ENCODE measurements around the gene IFNK. TPM values are rescaled to one million over a fixed set of nuclear protein-coding genes. Genes with fewer than 3 reads are reported as not detected.

The IFNK gene
- total RNA-seq, 1 experiment from 2014 or later = not detected

DNA sequence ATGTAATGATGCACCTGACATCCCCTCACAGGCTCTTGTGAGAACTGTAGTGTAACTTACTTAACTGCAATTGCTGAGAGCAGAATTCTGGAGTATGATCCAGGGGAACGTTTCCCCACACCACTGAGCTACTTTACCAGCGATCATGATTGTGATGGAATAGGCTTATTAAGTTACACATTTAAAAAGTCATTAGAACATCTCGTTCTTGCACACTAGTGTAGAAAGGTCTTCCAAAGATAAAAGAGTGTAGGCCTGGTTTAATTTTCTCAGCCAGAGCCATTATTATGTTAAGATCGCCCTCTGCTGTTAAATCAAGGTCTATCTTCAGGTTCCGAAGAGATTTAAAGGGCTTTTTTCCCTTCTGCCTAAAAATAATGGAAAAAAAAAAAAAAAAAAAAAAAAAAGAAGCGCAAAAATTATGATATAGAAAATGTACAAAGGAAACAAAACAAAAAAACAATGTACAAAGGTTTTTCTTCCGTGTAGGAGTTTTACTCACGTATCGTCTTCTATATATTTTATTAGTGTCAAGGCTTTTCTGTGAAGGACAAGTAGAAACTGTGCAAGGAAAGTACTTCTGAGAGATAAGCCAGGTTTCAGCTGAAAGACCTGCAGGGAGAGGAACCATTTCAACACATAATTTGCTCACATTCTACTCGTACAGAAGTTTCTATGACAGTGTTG, 24.1 kb downstream of the IFNK start:
- no peaks in the 10 kb centered on the region for H3K9me3 ChIP-seq (ENCODE audit: low read length)
- H4K20me1 ChIP-seq (ENCODE audit: low read length) = no peaks in the 10 kb centered on the region
- H3K27me3 ChIP-seq (ENCODE audit: low read length) = no peaks in the 10 kb centered on the region
- no peaks in the 10 kb centered on the region for H3K9me2 ChIP-seq (replicated peaks; ENCODE audit: low read length)
- no peak overlapping the region for H2AFZ ChIP-seq (ENCODE audit: low read length)
- H3K36me3 ChIP-seq (ENCODE audit: low read depth, low read length) = no peaks in the 10 kb centered on the region
- H3K4me3 ChIP-seq (ENCODE audit: low read length) = no peak overlapping the region
- no peak overlapping the region for H3K27ac ChIP-seq (ENCODE audit: low read length)
- ChIA-PET POLR2A (ENCODE audit: unreplicated experiment) (no interaction called here), CTCF (no interaction called here)
- ATAC-seq (peak; percentile 43; the same call in 1 of the 2 replicates), DNase-seq (peak; percentile 43)
- BruUV-seq (replicated peaks) = no TSS peak
- no peak overlapping the region for H3K9ac ChIP-seq (ENCODE audit: low read length)
- H3K79me2 ChIP-seq (ENCODE audit: low read length) = no peaks in the 10 kb centered on the region
- H3K4me1 ChIP-seq (ENCODE audit: insufficient read depth, low read length) = no peaks in the 10 kb centered on the region
- TF ChIP-seq, protein P1, sequence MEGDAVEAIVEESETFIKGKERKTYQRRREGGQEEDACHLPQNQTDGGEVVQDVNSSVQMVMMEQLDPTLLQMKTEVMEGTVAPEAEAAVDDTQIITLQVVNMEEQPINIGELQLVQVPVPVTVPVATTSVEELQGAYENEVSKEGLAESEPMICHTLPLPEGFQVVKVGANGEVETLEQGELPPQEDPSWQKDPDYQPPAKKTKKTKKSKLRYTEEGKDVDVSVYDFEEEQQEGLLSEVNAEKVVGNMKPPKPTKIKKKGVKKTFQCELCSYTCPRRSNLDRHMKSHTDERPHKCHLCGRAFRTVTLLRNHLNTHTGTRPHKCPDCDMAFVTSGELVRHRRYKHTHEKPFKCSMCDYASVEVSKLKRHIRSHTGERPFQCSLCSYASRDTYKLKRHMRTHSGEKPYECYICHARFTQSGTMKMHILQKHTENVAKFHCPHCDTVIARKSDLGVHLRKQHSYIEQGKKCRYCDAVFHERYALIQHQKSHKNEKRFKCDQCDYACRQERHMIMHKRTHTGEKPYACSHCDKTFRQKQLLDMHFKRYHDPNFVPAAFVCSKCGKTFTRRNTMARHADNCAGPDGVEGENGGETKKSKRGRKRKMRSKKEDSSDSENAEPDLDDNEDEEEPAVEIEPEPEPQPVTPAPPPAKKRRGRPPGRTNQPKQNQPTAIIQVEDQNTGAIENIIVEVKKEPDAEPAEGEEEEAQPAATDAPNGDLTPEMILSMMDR (conservative IDR thresholded peaks at IDR 0.05; ENCODE audit: low read depth, low read length) = peak; percentile 60
- no peak for TF ChIP-seq EZH2phosphoT487 (IDR thresholded peaks at IDR 0.05; ENCODE audit: borderline replicate concordance, low read length)
- no peak for TF ChIP-seq EZH2 (IDR thresholded peaks at IDR 0.05; ENCODE audit: low read length, unreplicated experiment)
- no peak overlapping the region for H3K4me2 ChIP-seq (ENCODE audit: low read length)
- intact Hi-C loops (cut with micrococcal nuclease) = loop anchor here (1.0 to 10.0 kb wide), 2 partner anchors 215 to 513 kb away; no protein-coding TSS in a partner anchor
- no peaks in the 10 kb centered on the region for H3F3A ChIP-seq (ENCODE audit: low read length, unreplicated experiment)

- ChIA-PET POLR2A (ENCODE audit: unreplicated experiment) (interaction anchor here (0.6 kb wide), 1 partner anchor 110 kb away, joined by 5 read pairs; no protein-coding TSS in a partner anchor), CTCF (no interaction called here)
- Histone ChIP-seq H3K9me3 (ENCODE audit: low read length) (no peaks in the 10 kb centered on the region), H2AFZ (ENCODE audit: low read length) (no peak overlapping the region), H3K27me3 (ENCODE audit: low read length) (no peaks in the 10 kb centered on the region), H3K9ac (ENCODE audit: low read length) (no peak overlapping the region), H3K9me2 (replicated peaks; ENCODE audit: low read length) (no peaks in the 10 kb centered on the region), H3K79me2 (ENCODE audit: low read length) (no peaks in the 10 kb centered on the region), H3K4me2 (ENCODE audit: low read length) (no peak overlapping the region), H4K20me1 (ENCODE audit: low read length) (no peaks in the 10 kb centered on the region), H3K4me1 (ENCODE audit: insufficient read depth, low read length) (no peaks in the 10 kb centered on the region), H3K36me3 (ENCODE audit: low read depth, low read length) (no peaks in the 10 kb centered on the region), H3K27ac (ENCODE audit: low read length) (no peak overlapping the region), H3K4me3 (ENCODE audit: low read length) (no peak overlapping the region), H3F3A (ENCODE audit: low read length, unreplicated experiment) (no peaks in the 10 kb centered on the region)
- TF ChIP-seq, protein P1 (conservative IDR thresholded peaks at IDR 0.05; ENCODE audit: low read depth, low read length) = no peak
- TF ChIP-seq EZH2 (IDR thresholded peaks at IDR 0.05; ENCODE audit: low read length, unreplicated experiment) (no peak), EZH2phosphoT487 (IDR thresholded peaks at IDR 0.05; ENCODE audit: borderline replicate concordance, low read length) (no peak)
- ATAC-seq (no peak), DNase-seq (no peak)
- intact Hi-C loops (cut with micrococcal nuclease) = loop anchor here (10.0 kb wide), 1 partner anchor 514 kb away; no protein-coding TSS in a partner anchor
- no TSS peak for BruUV-seq (replicated peaks)
Observed at GRCh38 chr9:27549196-27549755, 25.2 kb downstream of the IFNK start.

GRCh38 chr9:27554712-27555111, 30.6 kb downstream of the IFNK start:
- H3K27ac ChIP-seq (ENCODE audit: low read length) = no peak overlapping the region
- BruUV-seq (replicated peaks) = no TSS peak
- ChIA-PET POLR2A (ENCODE audit: unreplicated experiment) (no interaction called here), CTCF (no interaction called here)
- no peak for ATAC-seq
- no peaks in the 10 kb centered on the region for H3K27me3 ChIP-seq (ENCODE audit: low read length)
- H3K9ac ChIP-seq (ENCODE audit: low read length) = no peak overlapping the region
- H3K36me3 ChIP-seq (ENCODE audit: low read depth, low read length) = no peaks in the 10 kb centered on the region; the same call in 1 of the 2 replicates
- H3K4me2 ChIP-seq (ENCODE audit: low read length) = no peak overlapping the region
- H3K79me2 ChIP-seq (ENCODE audit: low read length) = no peaks in the 10 kb centered on the region
- no peaks in the 10 kb centered on the region for H3K9me2 ChIP-seq (replicated peaks; ENCODE audit: low read length)
- H3F3A ChIP-seq (ENCODE audit: low read length, unreplicated experiment) = no peaks in the 10 kb centered on the region
- no peak overlapping the region for H3K4me3 ChIP-seq (ENCODE audit: low read length)
- no peaks in the 10 kb centered on the region for H3K9me3 ChIP-seq (ENCODE audit: low read length)
- intact Hi-C loops (cut with micrococcal nuclease) = no loop called here
- no peak for DNase-seq
- H4K20me1 ChIP-seq (ENCODE audit: low read length) = no peaks in the 10 kb centered on the region
- H3K4me1 ChIP-seq (ENCODE audit: insufficient read depth, low read length) = no peaks in the 10 kb centered on the region
- no peak overlapping the region for H2AFZ ChIP-seq (ENCODE audit: low read length)
- TF ChIP-seq EZH2 (IDR thresholded peaks at IDR 0.05; ENCODE audit: low read length, unreplicated experiment) (no peak), EZH2phosphoT487 (IDR thresholded peaks at IDR 0.05; ENCODE audit: borderline replicate concordance, low read length) (no peak)
- TF ChIP-seq, protein P1 (conservative IDR thresholded peaks at IDR 0.05; ENCODE audit: low read depth, low read length) = no peak

Data from PC-3 (cell line).